Measurements from ENCODE around the gene EFNA5. TPM values are rescaled to one million over a fixed set of nuclear protein-coding genes. Genes with fewer than 3 reads are reported as not detected.

EFNA5 gene
- total and polyA plus RNA-seq, 10 of the 15 experiments (the other 5 are each of a cell fraction or from before 2014, with no cell fraction given), result 0.19 to 12.6 (median 3.9) TPM

GRCh38 chr5:107524111-107524510, 146.6 kb downstream of the EFNA5 start (continued):
- TF ChIP-seq, protein P1, sequence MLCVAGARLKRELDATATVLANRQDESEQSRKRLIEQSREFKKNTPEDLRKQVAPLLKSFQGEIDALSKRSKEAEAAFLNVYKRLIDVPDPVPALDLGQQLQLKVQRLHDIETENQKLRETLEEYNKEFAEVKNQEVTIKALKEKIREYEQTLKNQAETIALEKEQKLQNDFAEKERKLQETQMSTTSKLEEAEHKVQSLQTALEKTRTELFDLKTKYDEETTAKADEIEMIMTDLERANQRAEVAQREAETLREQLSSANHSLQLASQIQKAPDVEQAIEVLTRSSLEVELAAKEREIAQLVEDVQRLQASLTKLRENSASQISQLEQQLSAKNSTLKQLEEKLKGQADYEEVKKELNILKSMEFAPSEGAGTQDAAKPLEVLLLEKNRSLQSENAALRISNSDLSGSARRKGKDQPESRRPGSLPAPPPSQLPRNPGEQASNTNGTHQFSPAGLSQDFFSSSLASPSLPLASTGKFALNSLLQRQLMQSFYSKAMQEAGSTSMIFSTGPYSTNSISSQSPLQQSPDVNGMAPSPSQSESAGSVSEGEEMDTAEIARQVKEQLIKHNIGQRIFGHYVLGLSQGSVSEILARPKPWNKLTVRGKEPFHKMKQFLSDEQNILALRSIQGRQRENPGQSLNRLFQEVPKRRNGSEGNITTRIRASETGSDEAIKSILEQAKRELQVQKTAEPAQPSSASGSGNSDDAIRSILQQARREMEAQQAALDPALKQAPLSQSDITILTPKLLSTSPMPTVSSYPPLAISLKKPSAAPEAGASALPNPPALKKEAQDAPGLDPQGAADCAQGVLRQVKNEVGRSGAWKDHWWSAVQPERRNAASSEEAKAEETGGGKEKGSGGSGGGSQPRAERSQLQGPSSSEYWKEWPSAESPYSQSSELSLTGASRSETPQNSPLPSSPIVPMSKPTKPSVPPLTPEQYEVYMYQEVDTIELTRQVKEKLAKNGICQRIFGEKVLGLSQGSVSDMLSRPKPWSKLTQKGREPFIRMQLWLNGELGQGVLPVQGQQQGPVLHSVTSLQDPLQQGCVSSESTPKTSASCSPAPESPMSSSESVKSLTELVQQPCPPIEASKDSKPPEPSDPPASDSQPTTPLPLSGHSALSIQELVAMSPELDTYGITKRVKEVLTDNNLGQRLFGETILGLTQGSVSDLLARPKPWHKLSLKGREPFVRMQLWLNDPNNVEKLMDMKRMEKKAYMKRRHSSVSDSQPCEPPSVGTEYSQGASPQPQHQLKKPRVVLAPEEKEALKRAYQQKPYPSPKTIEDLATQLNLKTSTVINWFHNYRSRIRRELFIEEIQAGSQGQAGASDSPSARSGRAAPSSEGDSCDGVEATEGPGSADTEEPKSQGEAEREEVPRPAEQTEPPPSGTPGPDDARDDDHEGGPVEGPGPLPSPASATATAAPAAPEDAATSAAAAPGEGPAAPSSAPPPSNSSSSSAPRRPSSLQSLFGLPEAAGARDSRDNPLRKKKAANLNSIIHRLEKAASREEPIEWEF (IDR thresholded peaks at IDR 0.05; ENCODE audit: insufficient replicate concordance, low read depth, low read length), result no peak
- TF ChIP-seq SIN3A (IDR thresholded peaks at IDR 0.05; ENCODE audit: low read depth, low read length), result no peak
- TF ChIP-seq, protein P2, sequence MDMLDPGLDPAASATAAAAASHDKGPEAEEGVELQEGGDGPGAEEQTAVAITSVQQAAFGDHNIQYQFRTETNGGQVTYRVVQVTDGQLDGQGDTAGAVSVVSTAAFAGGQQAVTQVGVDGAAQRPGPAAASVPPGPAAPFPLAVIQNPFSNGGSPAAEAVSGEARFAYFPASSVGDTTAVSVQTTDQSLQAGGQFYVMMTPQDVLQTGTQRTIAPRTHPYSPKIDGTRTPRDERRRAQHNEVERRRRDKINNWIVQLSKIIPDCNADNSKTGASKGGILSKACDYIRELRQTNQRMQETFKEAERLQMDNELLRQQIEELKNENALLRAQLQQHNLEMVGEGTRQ (IDR thresholded peaks at IDR 0.05; ENCODE audit: borderline replicate concordance, low read depth, low read length), result no peak

DNA sequence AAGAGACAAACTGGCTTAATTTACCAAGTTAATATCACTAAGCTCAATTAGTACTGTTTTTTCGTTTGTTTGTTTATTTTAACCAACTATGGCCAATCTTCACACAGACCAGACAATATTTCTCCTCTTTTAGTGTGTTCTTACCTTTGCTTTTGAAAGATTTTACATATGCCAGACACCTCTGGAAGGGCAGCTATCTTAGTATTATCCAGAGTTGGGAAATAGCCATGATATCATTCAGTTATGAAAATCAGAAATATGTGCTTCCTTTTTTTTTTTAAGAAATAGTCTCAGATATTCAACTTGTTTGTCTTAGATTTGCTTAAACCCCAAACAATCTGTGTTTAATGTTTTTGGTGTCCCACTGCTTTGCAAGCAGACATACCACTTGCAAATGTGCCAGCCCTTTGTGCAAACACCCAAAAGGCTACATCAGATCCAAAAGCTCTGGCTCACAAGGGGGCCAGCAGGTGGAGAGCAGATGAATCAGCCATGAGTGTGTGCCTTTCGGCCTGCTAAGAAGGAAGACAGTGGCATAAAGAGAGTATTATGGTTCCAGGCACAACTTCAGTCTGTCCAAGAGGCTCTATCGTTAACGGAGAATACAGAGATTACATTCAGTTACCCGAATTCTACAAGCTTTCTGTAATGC, 147.6 kb downstream of the EFNA5 start:
- H3K79me2 ChIP-seq (ENCODE audit: control insufficient read depth, insufficient read depth, low read length), result peaks cover 7% of the 10 kb centered on the region
- H3K4me2 ChIP-seq (ENCODE audit: control insufficient read depth, insufficient read depth), result no peak overlapping the region
- in situ Hi-C loops (cut with MboI) (no loop called here), intact Hi-C loops (cut with micrococcal nuclease; ENCODE audit: unreplicated experiment) (no loop called here)
- H3K9me3 ChIP-seq (replicated peaks; ENCODE audit: control insufficient read depth, insufficient read depth, low read length), result no peaks in the 10 kb centered on the region
- H3K27ac ChIP-seq (ENCODE audit: control insufficient read depth, insufficient read depth), result no peak overlapping the region
- POLR2A ChIA-PET, result interaction anchor here (0.6 kb wide), 1 partner anchor 399 kb away, joined by 3 read pairs; no protein-coding TSS in a partner anchor
- no TSS peak for BruUV-seq (replicated peaks)
- ATAC-seq (no peak), DNase-seq (ENCODE audit: low read depth, low spot score) (no peak), FAIRE-seq (no peak)
- CTCF ChIA-PET, result interaction anchor here (0.9 to 1.6 kb wide), 4 partner anchors 10 to 163 kb away, joined by 3 to 5 read pairs (median 4); no protein-coding TSS in a partner anchor
- H4K20me1 ChIP-seq (ENCODE audit: control insufficient read depth, insufficient read depth), result no peaks in the 10 kb centered on the region
- RAD21 ChIA-PET (ENCODE audit: unreplicated experiment), result interaction anchor here (0.7 to 1.4 kb wide), 2 partner anchors 67 to 159 kb away, joined by 3 read pairs; no protein-coding TSS in a partner anchor
- no peaks in the 10 kb centered on the region for H3K36me3 ChIP-seq (ENCODE audit: control insufficient read depth in 2 of 2, insufficient read depth in 2 of 2, low read length in 1 of 2)
- H2AFZ ChIP-seq (ENCODE audit: control insufficient read depth, low read depth, low read length), result no peak overlapping the region
- no peak overlapping the region for H3K9ac ChIP-seq (ENCODE audit: control insufficient read depth, insufficient read depth, low read length)
- no peaks in the 10 kb centered on the region; the same call in 1 of the 2 replicates for H3K4me1 ChIP-seq (ENCODE audit: control insufficient read depth, insufficient read depth, low read length)
- SMC1A ChIA-PET (ENCODE audit: uncharacterized antibody, unreplicated experiment), result interaction anchor here (0.7 to 2.7 kb wide), 11 partner anchors 10 to 92 kb away, joined by 3 to 9 read pairs (median 4); no protein-coding TSS in a partner anchor
- 40% methylated on average over 5 of the region's 5 CpGs for WGBS (ENCODE audit: insufficient coverage, insufficient replicate concordance, low lambda C conversion rate, missing lambda C conversion rate)
- H3K4me3 ChIP-seq, result no peak overlapping the region
- H3K27me3 ChIP-seq (replicated peaks in 1 of 2; ENCODE audit: control insufficient read depth in 2 of 2, insufficient read depth in 2 of 2, low read length in 1 of 2), result no peaks in the 10 kb centered on the region
- no peak for TF ChIP-seq ETV6 (conservative IDR thresholded peaks at IDR 0.05 in 1 of 2, IDR thresholded peaks at IDR 0.05 in 1 of 2; ENCODE audit: borderline replicate concordance in 1 of 2, low read depth in 1 of 2)
- TF ChIP-seq MEF2B (IDR thresholded peaks at IDR 0.05; ENCODE audit: partially characterized antibody, poor library complexity, severe bottlenecking), result no peak
- TF ChIP-seq ZZZ3 (IDR thresholded peaks at IDR 0.05; ENCODE audit: control insufficient read depth, insufficient read length, low read depth), result no peak
- TF ChIP-seq FOS (IDR thresholded peaks at IDR 0.05; ENCODE audit: borderline replicate concordance, extremely low read depth, insufficient read length), result no peak
- TF ChIP-seq BCLAF1 (IDR thresholded peaks at IDR 0.05), result no peak
- no peak for TF ChIP-seq YY1 (IDR thresholded peaks at IDR 0.05; ENCODE audit: low read depth, low read length)
- no peak for TF ChIP-seq FOXK2 (IDR thresholded peaks at IDR 0.05)
- no peak for TF ChIP-seq TBL1XR1 (IDR thresholded peaks at IDR 0.05; ENCODE audit: low read depth, low read length)
- TF ChIP-seq JUNB (IDR thresholded peaks at IDR 0.05), result no peak
